Measurements from ENCODE around the gene SYCE1L. TPM values are rescaled to one million over a fixed set of nuclear protein-coding genes. Genes with fewer than 3 reads are reported as not detected.
A peak's percentile ranks its signal among the peaks of the same experiment; 100 is the strongest.

SYCE1L gene
- total and polyA plus RNA-seq, 9 of the 15 experiments (the other 6 are each of a cell fraction or from before 2014, with no cell fraction given) = 0.54 to 2.7 (median 1.1) TPM; not detected in 5

GRCh38 chr16:77170805-77171204 is 28.4 kb upstream of the SYCE1L start:
- in situ Hi-C loops (cut with MboI) (loop anchor here (5.0 to 25.0 kb wide), 2 partner anchors 509 to 1384 kb away; no protein-coding TSS in a partner anchor), intact Hi-C loops (cut with micrococcal nuclease) (loop anchor here (1.0 kb wide), 2 partner anchors 1368 to 1382 kb away; no protein-coding TSS in a partner anchor)
- no peaks in the 10 kb centered on the region for H3K4me1 ChIP-seq (replicated peaks in 1 of 2; ENCODE audit: control insufficient read depth in 2 of 2, insufficient read depth in 2 of 2, low read length in 2 of 2)
- no TSS peak for BruUV-seq (replicated peaks)
- no peak overlapping the region for H2AFZ ChIP-seq (ENCODE audit: low read depth, low read length)
- no peak overlapping the region for H3K4me2 ChIP-seq (ENCODE audit: insufficient read depth, low read length)
- H3K9me1 ChIP-seq (ENCODE audit: control insufficient read depth, insufficient read depth, low read length) = no peaks in the 10 kb centered on the region
- no peak for ATAC-seq
- H3K36me3 ChIP-seq (ENCODE audit: control insufficient read depth, insufficient read depth, low read length) = no peaks in the 10 kb centered on the region
- no peaks in the 10 kb centered on the region for H4K20me1 ChIP-seq (replicated peaks; ENCODE audit: control insufficient read depth, insufficient read depth, low read length)
- no peak for DNase-seq (ENCODE audit: extremely low read depth in 1 of 4, low spot score in 3 of 4)
- WGBS (ENCODE audit: insufficient coverage, low coverage, missing lambda C conversion rate) = 0% methylated on average over 4 of the region's 4 CpGs
- H3K27ac ChIP-seq (ENCODE audit: extremely low read depth, low read depth, low read length) = no peak overlapping the region
- TF ChIP-seq USF2 (CRISPR knock-in tag; IDR thresholded peaks at IDR 0.05) = peak; percentile 57
- peak; percentile 89 for TF ChIP-seq TFE3 (CRISPR knock-in tag; IDR thresholded peaks at IDR 0.05)
- peak; percentile 73 for TF ChIP-seq RAD51 (IDR thresholded peaks at IDR 0.05; ENCODE audit: borderline replicate concordance, low read depth)
- no peak for TF ChIP-seq CREB5 (CRISPR knock-in tag; IDR thresholded peaks at IDR 0.05)
- TF ChIP-seq MLLT1 (IDR thresholded peaks at IDR 0.05) = no peak
- TF ChIP-seq SAFB2 (IDR thresholded peaks at IDR 0.05; ENCODE audit: borderline replicate concordance, low read depth, low read length, severe bottlenecking) = no peak
- 0 out of 2 replicates have a peak, but pooled peaks have one; percentile 18 for TF ChIP-seq USF1 (CRISPR knock-in tag; IDR thresholded peaks at IDR 0.05)
- TF ChIP-seq SAP30 (IDR thresholded peaks at IDR 0.05; ENCODE audit: borderline replicate concordance, insufficient read depth, low read depth, low read length, poor library complexity, severe bottlenecking) = no peak
- no peak for TF ChIP-seq ZNF586 (CRISPR knock-in tag; conservative IDR thresholded peaks at IDR 0.05)
- no peak for TF ChIP-seq ARHGAP35 (IDR thresholded peaks at IDR 0.05; ENCODE audit: partially characterized antibody)
- 0 out of 2 replicates have a peak, but pooled peaks have one; percentile 25 for TF ChIP-seq CBFA2T2 (conservative IDR thresholded peaks at IDR 0.05)
- no peak for TF ChIP-seq TEAD2 (tag; IDR thresholded peaks at IDR 0.05)
- no peak for TF ChIP-seq WHSC1 (IDR thresholded peaks at IDR 0.05; ENCODE audit: low read length)
- no peak for TF ChIP-seq KDM5B (IDR thresholded peaks at IDR 0.05; ENCODE audit: insufficient replicate concordance, low read depth, low read length)
- H3K9me3 ChIP-seq (replicated peaks; ENCODE audit: control insufficient read depth, insufficient read depth, low read depth, low read length) = no peaks in the 10 kb centered on the region
- ChIA-PET POLR2A (interaction anchor here (1.4 kb wide), 1 partner anchor 11 kb away, joined by 3 read pairs; no protein-coding TSS in a partner anchor), CTCF (ENCODE audit: low intra/inter-chr PET ratio) (interaction anchor here (1.9 to 4.2 kb wide), 2 partner anchors 1369 to 1382 kb away, joined by 7 to 23 read pairs; no protein-coding TSS in a partner anchor)
- H3K9ac ChIP-seq (ENCODE audit: insufficient read depth in 1 of 2, low read depth in 2 of 2, low read length in 2 of 2) = no peak overlapping the region
- FAIRE-seq = no peak
- no peaks in the 10 kb centered on the region for H3K79me2 ChIP-seq (ENCODE audit: control insufficient read depth, insufficient read depth, low read length)
- H3K4me3 ChIP-seq = no peak overlapping the region
- H3K27me3 ChIP-seq (ENCODE audit: control insufficient read depth in 2 of 2, insufficient read depth in 2 of 2, low read length in 2 of 2) = no peaks in the 10 kb centered on the region; a peak in 1 of 5 replicates

Data from K562 (cell line).